Measurements from ENCODE around the gene TNFSF13. TPM values are rescaled to one million over a fixed set of nuclear protein-coding genes. Genes with fewer than 3 reads are reported as not detected.

TNFSF13 gene
- total RNA-seq, 4 donors from 2014 or later: 7.6 to 30.6 (median 17.6) TPM

DNA sequence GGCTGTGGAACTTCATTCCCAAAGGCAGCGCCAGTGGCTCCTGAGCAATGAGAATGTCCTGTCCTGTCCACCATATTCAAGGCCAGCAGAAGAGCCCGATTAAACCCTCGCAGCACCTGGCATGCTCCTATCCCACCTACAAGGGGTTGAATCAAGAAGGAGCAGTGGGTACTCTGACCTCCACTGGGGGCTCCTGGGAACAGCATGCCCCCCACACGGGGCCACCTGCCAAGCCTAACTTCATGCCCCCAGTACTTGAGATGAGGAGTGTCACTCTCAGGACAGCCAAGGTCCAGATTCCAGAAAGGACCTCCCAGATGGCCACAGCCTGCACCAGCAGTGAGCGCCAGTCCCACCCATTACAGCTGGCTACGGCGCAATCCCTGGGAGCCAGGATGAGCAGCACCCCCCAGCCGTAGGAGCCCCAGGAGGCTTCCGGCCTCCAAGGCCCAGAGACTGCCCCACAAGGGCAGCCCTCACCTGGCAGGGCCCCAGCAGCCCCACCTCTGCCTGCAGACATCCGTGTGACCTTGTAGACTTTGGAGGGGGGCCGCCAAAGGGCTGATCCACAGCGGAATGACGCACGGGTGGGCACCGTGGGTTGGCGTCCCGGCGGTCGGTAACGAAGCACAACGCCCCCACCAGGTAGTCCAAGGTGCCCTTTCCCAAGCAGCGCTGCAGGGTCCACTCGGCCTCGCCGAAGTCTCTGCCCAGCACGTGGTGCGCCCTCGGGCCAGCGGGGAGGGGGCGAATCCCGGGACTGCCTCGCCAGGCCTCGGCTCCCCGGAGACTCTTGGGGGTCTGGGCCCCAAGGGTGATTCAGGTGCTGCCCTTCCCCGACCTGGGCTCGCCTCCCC, 24.1 kb downstream of the TNFSF13 start:
- DNase-seq (ENCODE audit: low spot score in 2 of 2): peak in 1 of 2 donors; percentile 88
- 81% methylated on average over 23 to 36 of the region's 36 CpGs for WGBS, 2 donors
- intact Hi-C loops (cut with DNase I; ENCODE audit: low total_unique reads): no loop called here
- no peak overlapping the region for H3K4me3 ChIP-seq (ENCODE audit: low read depth, poor library complexity, severe bottlenecking)
- TF ChIP-seq, protein P1, sequence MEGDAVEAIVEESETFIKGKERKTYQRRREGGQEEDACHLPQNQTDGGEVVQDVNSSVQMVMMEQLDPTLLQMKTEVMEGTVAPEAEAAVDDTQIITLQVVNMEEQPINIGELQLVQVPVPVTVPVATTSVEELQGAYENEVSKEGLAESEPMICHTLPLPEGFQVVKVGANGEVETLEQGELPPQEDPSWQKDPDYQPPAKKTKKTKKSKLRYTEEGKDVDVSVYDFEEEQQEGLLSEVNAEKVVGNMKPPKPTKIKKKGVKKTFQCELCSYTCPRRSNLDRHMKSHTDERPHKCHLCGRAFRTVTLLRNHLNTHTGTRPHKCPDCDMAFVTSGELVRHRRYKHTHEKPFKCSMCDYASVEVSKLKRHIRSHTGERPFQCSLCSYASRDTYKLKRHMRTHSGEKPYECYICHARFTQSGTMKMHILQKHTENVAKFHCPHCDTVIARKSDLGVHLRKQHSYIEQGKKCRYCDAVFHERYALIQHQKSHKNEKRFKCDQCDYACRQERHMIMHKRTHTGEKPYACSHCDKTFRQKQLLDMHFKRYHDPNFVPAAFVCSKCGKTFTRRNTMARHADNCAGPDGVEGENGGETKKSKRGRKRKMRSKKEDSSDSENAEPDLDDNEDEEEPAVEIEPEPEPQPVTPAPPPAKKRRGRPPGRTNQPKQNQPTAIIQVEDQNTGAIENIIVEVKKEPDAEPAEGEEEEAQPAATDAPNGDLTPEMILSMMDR (IDR thresholded peaks at IDR 0.05): no peak
- no peak for TF ChIP-seq POLR2A (IDR thresholded peaks at IDR 0.05)

DNA sequence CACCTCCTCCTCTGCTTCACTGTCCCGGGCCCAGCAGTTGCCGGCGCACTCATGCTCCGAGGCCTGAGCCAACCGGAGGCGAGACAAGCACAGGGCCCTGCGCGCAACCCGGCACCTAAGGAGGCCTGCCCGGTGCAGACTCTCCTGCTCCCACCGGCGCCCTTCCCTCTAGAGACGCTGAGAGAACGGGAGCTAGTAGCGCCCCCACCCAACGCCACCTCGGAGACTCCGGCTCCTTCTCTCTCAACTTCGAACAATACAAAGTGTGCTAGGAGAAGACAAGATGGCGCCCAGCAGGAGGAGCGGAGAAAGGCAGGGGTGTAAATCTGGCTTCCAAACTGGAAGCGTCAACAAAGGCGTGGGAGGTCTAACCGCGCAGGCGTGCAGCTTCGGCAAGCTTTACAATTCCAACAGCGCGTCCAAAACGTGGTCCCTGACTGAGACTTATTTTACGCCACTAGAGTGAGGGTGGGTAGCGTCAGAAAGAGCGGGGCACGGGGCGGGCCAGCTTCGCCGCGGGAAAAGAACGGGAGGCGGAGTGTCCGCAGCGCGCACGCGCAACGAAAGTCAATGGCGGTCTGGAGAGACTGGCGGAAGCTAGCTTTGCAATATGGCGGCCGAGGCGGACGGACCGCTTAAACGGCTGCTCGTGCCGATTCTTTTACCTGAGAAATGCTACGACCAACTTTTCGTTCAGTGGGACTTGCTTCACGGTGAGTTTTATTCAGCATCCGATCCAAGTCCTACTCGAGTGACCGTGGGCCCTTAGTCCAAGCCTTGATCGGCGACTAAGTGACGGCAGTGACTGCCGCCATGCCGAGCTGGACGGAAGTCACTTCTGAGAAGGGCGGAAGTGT, 24.9 kb downstream of the TNFSF13 start, which contains the start of gene MPDU1:
MPDU1 (plus strand) TSS at position 600 of the 857 bp plus-strand sequence; CDS start at position 611, 11 bp downstream.
- intact Hi-C loops (cut with DNase I; ENCODE audit: low total_unique reads): no loop called here
- WGBS, 2 donors: 11 to 15% methylated on average over 62 to 69 of the region's 69 CpGs
- peak; percentile 96 to 99 for DNase-seq (ENCODE audit: low spot score in 2 of 2)
- no peak for TF ChIP-seq POLR2A (IDR thresholded peaks at IDR 0.05)
- TF ChIP-seq, protein P1 (IDR thresholded peaks at IDR 0.05): no peak
- H3K4me3 ChIP-seq (ENCODE audit: low read depth, poor library complexity, severe bottlenecking): peak within 1 kb of the TSS; percentile 31

DNA sequence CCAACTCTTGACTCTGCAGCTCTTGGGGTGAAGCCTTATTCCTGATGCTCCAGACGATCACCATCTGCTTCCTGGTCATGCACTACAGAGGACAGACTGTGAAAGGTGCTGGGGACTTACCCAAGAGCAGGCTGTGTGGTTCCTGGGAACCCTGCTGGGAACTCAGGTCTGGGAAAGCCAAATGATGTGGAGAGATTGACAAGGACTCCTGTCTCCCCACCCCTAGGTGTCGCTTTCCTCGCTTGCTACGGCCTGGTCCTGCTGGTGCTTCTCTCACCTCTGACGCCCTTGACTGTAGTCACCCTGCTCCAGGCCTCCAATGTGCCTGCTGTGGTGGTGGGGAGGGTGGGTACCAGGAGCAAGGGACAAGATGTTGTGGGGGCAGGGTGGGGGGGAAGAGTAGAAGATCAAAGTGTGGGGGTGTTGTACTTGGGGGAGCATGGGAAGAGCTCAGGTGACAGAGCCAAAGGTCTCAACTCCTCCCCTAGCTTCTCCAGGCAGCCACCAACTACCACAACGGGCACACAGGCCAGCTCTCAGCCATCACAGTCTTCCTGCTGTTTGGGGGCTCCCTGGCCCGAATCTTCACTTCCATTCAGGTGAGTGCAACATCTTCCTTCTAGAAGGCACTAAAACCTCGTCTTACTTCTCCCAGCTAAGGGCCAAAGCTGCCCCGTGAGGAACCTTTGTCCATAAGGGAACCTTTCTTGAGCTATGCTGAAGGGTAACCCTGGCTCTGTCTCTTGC, 28.3 kb downstream of the TNFSF13 start:
- no peak for DNase-seq (ENCODE audit: low spot score in 2 of 2)
- intact Hi-C loops (cut with DNase I; ENCODE audit: low total_unique reads): no loop called here
- 50 to 65% methylated on average over 9 of the region's 9 CpGs for WGBS, 2 donors
- no peak for TF ChIP-seq POLR2A (IDR thresholded peaks at IDR 0.05)
- TF ChIP-seq, protein P1 (IDR thresholded peaks at IDR 0.05): no peak
- no peak overlapping the region for H3K4me3 ChIP-seq (ENCODE audit: low read depth, poor library complexity, severe bottlenecking)

DNA sequence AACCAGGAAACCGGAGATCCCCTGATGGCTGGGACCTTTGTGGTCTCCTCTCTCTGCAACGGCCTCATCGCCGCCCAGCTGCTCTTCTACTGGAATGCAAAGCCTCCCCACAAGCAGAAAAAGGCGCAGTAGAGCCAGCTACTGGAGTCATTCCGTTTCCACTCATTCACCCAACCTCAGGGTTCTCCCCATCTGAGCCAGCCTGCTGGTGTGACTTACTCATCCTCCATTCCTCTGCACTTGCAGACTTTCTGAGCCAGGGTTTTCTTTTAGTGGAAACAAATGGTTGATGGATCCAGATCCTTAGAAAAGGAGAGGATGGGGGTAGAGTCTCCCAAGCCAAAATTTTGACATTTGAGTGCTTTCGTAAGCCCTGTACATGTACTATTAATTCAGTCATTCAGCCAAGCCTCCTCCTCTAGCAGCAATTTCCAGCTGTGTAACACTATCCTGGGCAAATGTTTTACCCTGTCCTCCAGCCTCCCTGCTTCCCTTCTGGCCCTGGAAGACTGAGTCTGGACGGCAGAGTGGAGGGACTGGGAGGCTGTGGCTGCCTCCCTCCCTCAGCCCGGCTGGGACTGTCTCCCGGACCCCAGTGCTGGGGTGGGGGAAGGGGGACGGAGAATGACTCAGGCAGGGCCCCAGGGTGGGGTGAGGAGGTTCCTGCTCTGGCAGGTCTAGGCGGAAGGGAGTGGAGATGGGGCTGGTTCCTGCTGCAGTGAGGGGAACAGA, 29.0 kb downstream of the TNFSF13 start:
- intact Hi-C loops (cut with DNase I; ENCODE audit: low total_unique reads): no loop called here
- TF ChIP-seq POLR2A (IDR thresholded peaks at IDR 0.05): no peak
- TF ChIP-seq, protein P1 (IDR thresholded peaks at IDR 0.05): no peak
- H3K4me3 ChIP-seq (ENCODE audit: low read depth, poor library complexity, severe bottlenecking): no peak overlapping the region
- 38 to 39% methylated on average over 11 to 12 of the region's 12 CpGs for WGBS, 2 donors
- DNase-seq (ENCODE audit: low spot score in 2 of 2): no peak
